GM21367 (cell line): ENCODE data around the gene SLC35A2.
"Not testable (repeated sequence)": the region's sequence is repeated elsewhere in the genome, so short reads cannot be mapped to it uniquely, and the experiment has no call there.

Experiments
- ATAC-seq: cut with Tn5 transposase; IDR thresholded peaks from one replicate; pipeline ENCODE4 v1.9.1; 2021; ENCODE audit not compliant: unreplicated experiment

Gene SLC35A2

GRCh38 chrX:48903290-48903689 lies 8.2 kb downstream of the SLC35A2 start:
- ATAC-seq = no peak

DNA sequence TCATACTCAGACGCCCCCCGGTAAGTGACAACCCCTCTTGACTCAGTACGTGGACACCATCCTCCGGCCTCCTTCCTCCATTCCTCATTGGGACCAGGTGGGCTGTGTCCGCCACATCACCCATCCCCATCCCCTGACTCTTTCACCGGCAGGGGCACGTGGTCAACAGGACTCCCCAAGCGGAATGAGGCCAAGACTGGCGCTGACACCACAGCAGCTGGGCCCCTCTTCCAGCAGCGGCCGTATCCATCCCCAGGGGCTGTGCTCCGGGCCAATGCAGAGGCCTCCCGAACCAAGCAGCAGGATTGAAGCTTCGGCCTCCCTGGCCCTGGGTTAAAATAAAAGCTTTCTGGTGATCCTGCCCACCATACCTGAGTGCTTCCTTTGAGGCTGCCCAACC lies 8.7 kb downstream of the SLC35A2 start:
- ATAC-seq = no peak

GRCh38 chrX:48902135-48902534 lies 9.3 kb downstream of the SLC35A2 start:
- no peak for ATAC-seq

DNA sequence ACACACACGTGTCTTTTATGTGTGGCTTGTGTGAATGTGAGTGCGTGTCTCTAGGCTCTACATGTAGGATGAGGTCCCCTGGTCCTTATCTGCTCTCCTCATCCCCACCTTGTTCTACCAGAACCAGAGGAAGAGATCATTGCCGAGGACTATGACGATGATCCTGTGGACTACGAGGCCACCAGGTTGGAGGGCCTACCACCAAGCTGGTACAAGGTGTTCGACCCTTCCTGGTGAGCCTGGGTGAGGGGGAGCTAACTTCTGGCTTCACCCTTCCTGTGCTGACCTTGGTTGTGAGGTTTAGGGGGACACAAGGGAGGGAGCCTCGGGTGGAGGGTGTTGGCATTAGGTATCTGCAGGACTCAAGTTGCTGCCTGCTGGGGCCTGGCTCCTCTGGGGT lies 10.4 kb downstream of the SLC35A2 start:
- ATAC-seq = no peak

DNA sequence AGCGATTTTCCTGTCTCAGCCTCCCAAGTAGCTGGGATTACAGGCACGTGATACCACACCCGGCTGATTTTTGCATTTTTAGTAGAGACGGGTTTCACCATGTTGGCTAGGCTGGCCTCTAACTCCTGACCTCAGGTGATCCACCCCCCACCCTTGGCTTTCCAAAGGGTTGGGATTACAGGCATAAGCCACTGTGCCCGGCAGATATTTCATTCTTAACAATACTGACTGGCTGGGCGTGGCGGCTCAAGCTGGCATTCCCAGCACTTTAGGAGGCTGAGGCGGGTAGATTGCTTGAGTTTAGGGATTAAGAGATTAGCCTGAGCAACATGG lies 12.4 kb downstream of the SLC35A2 start:
- ATAC-seq = no peak

DNA sequence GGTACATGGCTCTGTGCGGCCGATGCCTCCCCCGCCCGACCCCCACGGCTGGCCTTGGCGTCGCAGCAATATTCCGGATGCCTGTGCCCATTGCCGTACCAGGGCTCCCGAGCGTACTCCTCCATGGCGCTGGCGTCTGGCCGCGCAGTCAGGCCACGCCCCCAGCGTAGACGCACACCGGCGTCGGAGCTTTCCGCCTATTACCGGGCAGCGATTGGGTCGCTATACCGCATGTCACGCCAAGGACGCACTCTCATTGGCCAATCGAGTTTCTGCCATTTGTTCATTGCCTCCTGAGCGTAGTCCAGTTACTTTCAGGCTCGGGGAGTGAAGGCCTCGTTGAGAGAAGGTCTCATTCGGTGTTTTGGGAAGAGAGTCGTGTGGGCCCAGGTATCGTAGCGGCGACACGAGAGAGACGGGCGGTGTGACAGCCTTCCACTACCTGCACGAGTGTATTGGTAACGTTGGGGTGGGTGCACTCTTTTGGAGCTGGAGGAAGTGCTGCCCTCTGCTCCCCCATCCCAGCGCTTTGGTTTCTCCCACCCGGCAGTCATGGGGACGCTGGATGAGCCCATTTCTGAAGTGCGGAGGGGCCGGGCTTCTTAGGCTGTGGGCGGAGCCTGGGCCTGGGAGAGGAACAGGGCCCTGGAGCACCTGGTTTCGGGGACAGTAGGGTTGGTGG lies 13.7 kb downstream of the SLC35A2 start, which contains the start of the genes PQBP1 and TIMM17B:
TSS of gene PQBP1 (plus strand) at position 306 of the 682 bp plus-strand sequence. CDS start 580 bp downstream, outside the sequence.
TSS of gene TIMM17B (minus strand) at position 144 of the 682 bp plus-strand sequence. CDS start at position 125, 19 bp downstream.
- ATAC-seq = peak; percentile 91

- ATAC-seq = no peak
Measured at GRCh38 chrX:48897157-48897624, 14.3 kb downstream of the SLC35A2 start.

GRCh38 chrX:48896611-48897011 lies 14.8 kb downstream of the SLC35A2 start:
- ATAC-seq = no peak

DNA sequence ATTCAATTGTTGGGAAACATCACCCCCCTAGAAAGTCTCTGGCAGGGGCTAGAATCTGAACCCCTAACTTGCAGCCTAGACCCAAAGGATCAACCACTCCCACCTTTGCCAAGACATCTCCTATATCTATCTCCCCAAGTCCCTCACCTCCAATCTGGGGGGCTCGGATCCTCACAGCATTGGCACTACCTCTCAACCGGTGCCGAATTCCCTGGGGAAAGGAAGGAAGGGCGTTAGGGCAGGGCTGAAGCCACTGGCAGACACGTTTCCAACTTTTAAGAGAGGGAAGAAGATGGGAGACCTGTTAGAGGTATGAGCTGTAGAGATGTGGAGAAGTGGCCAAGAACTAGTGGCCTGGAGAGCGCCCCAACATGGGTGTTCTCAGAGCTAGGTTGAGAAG lies 16.6 kb downstream of the SLC35A2 start:
- ATAC-seq = no peak

DNA sequence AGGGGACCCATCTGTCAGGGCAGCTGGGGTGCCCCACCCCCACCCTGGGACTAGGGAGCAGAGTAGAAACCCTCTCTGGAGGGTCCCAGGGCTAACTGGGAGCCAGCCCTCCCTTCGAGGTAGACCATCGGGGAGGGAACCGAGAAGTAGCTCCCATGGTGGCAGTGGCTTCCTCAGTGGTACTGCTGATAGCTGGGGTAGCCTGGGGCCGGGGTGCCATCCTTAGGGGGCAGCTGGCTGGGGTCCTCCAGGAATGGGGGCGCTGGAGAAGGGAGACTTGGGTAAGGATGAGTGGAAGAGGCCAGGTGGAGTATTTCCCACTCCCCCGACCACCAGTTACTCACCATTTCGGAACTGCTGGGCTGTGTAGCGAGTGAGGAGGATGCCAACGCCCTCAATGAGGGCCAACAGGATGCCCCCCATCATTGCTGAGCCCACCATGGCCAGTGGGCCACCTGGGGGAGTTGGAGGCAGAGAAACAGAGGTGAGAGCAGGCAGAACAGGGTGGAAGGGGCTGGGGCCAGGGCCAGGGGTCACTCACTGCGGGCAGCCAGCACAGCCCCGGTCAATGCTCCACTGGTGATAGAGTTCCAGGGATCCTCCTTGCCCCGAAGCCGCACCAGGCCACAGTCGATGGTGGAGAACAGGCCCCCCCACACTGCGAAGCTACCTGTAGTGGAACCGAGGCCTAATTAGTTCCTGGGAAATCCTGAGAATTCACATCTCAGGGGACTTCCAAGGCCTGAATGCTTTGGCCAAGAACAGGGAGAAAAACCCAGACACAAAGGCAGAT lies 17.7 kb downstream of the SLC35A2 start:
- no peak for ATAC-seq

DNA sequence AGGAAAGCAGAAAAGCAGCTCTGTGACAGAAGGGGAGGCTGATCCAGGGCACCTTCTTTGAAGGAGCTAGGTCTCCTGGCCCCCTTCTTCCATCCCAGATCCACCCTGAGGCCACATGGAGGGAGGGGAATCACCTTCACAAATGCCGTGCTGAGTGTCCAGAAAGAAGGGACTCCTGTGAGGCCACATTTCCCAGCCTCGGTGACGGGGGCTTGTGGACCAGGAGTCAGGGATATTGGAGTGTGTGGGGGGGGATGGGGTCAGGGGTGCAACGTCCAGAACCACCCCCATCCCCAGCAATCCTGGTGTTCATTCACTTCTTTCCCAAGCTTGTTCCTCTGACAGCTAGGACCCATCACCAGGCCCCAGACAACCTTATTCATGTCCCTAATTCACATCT lies 18.6 kb downstream of the SLC35A2 start:
- ATAC-seq = no peak

DNA sequence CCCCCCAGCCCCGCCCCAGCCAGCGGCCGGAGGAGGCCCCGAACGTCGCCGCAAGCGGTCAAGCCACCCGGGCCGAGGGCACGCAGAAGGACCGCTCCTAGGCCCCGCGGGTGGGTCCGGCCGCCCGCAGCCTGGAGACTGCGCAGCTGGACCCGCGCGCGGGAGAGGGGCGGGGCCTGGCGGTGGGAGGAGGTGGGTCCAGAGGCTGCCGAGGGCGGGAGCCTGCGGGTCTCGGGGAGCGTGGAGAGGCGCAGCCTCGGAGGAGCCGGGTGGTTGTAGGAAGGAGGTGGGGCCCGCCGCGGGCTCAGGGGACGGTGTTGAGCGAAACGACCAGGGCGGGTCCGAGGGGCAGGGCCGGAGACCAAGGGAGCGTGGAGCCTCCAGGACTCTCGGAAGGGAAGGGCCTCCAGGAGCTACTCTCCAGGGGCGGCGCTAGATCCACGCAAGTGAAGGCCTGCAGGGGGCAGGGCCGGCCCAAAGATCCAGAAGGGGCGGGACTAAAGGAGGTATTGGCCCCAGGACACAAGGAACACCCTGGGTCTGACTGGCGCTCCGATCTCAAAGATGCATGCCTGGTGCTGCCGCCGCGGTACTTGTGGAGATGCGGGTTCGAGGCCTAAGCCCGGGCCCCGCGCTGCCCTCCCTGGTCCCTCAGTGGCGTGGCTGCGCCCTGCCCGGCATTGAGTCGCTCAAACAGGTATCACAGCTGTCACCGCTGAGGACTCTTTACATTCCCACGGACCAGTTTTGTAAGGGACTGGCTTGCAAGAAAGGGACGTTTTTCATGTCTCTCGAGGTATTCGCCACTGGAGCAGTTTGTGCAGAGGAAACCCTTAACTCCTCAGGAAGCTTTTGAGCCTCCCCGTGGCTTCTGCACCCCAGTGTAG lies 19.8 kb downstream of the SLC35A2 start:
- peak; percentile 73 for ATAC-seq

DNA sequence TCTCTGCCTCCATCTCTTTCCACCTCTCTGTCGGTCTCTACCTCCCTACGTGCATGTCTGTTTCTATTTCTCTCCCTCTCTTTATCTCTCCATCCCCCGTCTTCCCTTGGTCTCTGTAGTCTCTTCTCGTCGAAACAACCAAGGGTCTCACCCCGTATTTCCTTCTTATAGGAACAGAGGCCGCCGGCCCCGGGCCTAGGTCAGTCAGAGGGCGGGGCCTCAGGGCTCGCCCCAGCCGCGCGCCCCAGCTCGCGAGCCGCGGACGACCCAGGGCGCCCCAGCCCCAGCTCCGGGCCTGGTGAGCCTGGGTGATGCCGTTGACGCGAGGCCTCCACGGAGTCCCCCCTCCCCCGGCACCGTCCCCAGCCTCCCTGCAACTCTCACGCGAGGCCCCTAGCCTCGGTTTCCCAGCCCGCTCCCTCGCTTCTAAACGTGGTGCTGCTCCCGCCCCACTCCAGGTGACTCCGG lies 20.5 kb downstream of the SLC35A2 start:
- ATAC-seq = peak; percentile 39

- ATAC-seq = no peak
Measured at GRCh38 chrX:48890296-48890925, 21.0 kb downstream of the SLC35A2 start.

DNA sequence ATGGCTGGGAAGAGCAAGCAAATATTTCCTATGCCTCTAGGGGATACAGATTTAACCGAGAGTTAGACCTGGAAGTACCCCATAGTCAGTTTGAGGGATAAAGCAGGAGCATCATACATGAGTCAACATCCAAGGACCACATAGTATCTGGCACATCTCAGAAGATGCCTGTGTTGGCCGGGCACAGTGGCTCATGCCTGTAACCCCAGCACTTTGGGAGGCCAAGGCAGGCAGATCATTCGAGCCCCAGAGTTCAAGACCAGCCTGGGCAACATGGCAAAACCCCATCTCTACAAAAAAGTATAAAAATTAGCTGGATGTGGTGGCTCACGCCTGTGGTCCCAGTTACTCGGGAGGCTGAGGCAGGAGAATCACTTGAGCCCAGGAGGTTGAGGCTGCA lies 24.9 kb downstream of the SLC35A2 start:
- ATAC-seq = not testable (repeated sequence)

GRCh38 chrX:48883729-48884128 lies 27.7 kb downstream of the SLC35A2 start:
- ATAC-seq = no peak

DNA sequence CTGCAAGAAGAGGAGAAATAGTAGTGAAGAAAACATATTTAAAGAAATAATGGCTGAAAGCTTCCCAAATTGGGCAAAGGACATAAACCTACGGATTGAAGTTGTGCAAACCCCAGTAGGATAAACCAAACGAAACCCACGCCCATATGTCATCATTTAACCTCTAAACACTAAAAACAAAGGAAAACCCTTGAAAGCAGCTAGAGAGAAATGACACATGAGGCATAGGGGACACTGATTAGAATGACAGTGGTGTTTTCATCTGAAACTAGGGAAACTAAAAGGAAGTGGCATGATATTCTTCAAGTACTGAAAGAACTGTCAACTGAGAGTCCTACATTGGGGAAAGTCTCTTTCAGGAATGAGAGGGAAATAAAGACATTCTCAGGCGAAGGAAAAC lies 34.5 kb downstream of the SLC35A2 start:
- ATAC-seq = not testable (repeated sequence)

- ATAC-seq = not testable (repeated sequence)
Measured at GRCh38 chrX:48872017-48872416, 39.4 kb downstream of the SLC35A2 start.

- ATAC-seq = no peak
Measured at GRCh38 chrX:48864210-48864609, 47.2 kb downstream of the SLC35A2 start.

DNA sequence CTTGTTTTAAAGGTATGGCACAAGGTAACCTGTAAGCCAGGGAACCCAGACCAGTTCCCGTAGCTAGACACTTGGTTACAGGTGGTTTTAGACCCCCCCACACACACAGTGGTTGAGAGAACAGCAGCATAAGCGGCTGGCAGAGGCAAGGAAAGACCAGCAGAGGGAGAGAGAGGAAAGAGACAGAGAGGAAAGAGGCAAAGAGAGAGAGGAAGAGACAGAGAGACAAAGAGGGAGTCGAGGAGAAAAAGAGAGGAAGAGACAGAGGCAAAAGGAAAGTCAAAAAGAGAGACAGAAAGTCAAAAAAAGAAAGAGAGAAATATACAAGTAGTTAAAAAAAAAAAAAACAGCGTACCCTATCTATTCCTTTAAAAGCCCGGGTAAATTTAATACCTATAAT lies 56.5 kb downstream of the SLC35A2 start:
- no peak for ATAC-seq
